ENCODE data around the gene IQGAP2. TPM values are rescaled to one million over a fixed set of nuclear protein-coding genes. Genes with fewer than 3 reads are reported as not detected.
"Not testable (repeated sequence)": the region's sequence is repeated elsewhere in the genome, so short reads cannot be mapped to it uniquely, and the experiment has no call there.

Gene IQGAP2
- total RNA-seq, 1 experiment from 2014 or later: 0.59 TPM

GRCh38 chr5:76677849-76678472 is 274.9 kb downstream of the IQGAP2 start:
- ChIA-PET CTCF (no interaction called here), POLR2A (interaction anchor here (0.7 kb wide), 1 partner anchor 1287 kb away, joined by 4 read pairs; no protein-coding TSS in a partner anchor)
- H3K4me1 ChIP-seq (ENCODE audit: control insufficient read depth, insufficient read depth, low read length): no peaks in the 10 kb centered on the region
- no peaks in the 10 kb centered on the region for H3K9me3 ChIP-seq (ENCODE audit: control insufficient read depth, insufficient read depth, low read depth, low read length)
- no peaks in the 10 kb centered on the region for H3K27me3 ChIP-seq (ENCODE audit: control insufficient read depth, insufficient read depth, low read length)
- H3K27ac ChIP-seq (ENCODE audit: low read length): no peak overlapping the region
- intact Hi-C loops (cut with micrococcal nuclease; ENCODE audit: unreplicated experiment): no loop called here
- ATAC-seq (no peak), DNase-seq (ENCODE audit: low read depth, low spot score) (no peak)
- in situ Hi-C loops (cut with HindIII; ENCODE audit: low pct_unique_long_range_greater_than_20kb, low sequenced_read_pairs): no loop called here
- no peak for TF ChIP-seq POLR2AphosphoS5 (IDR thresholded peaks at IDR 0.05; ENCODE audit: low read depth, low read length)
- no peak for TF ChIP-seq REST (IDR thresholded peaks at IDR 0.05; ENCODE audit: insufficient read depth in 1 of 2, low read depth in 2 of 2, low read length in 1 of 2)
- no peak for TF ChIP-seq SIN3A (IDR thresholded peaks at IDR 0.05; ENCODE audit: borderline replicate concordance, insufficient read depth, low read depth, low read length)
- TF ChIP-seq TCF7L2 (IDR thresholded peaks at IDR 0.05; ENCODE audit: low read depth, low read length): no peak
- TF ChIP-seq, protein P1, sequence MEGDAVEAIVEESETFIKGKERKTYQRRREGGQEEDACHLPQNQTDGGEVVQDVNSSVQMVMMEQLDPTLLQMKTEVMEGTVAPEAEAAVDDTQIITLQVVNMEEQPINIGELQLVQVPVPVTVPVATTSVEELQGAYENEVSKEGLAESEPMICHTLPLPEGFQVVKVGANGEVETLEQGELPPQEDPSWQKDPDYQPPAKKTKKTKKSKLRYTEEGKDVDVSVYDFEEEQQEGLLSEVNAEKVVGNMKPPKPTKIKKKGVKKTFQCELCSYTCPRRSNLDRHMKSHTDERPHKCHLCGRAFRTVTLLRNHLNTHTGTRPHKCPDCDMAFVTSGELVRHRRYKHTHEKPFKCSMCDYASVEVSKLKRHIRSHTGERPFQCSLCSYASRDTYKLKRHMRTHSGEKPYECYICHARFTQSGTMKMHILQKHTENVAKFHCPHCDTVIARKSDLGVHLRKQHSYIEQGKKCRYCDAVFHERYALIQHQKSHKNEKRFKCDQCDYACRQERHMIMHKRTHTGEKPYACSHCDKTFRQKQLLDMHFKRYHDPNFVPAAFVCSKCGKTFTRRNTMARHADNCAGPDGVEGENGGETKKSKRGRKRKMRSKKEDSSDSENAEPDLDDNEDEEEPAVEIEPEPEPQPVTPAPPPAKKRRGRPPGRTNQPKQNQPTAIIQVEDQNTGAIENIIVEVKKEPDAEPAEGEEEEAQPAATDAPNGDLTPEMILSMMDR (IDR thresholded peaks at IDR 0.05): no peak
- H3K4me3 ChIP-seq (ENCODE audit: low read depth in 2 of 2, low read length in 2 of 2): no peak overlapping the region
- no TSS peak for BruUV-seq (replicated peaks)
- no peaks in the 10 kb centered on the region for H3K36me3 ChIP-seq (ENCODE audit: control insufficient read depth, insufficient read depth, low read length)

- no peaks in the 10 kb centered on the region for H3K4me1 ChIP-seq (ENCODE audit: control insufficient read depth, insufficient read depth, low read length)
- H3K27ac ChIP-seq (ENCODE audit: low read length): no peak overlapping the region
- H3K36me3 ChIP-seq (ENCODE audit: control insufficient read depth, insufficient read depth, low read length): no peaks in the 10 kb centered on the region
- no peak overlapping the region for H3K4me3 ChIP-seq (ENCODE audit: low read depth in 2 of 2, low read length in 2 of 2)
- no peaks in the 10 kb centered on the region for H3K9me3 ChIP-seq (ENCODE audit: control insufficient read depth, insufficient read depth, low read depth, low read length)
- DNase-seq (ENCODE audit: low read depth, low spot score): no peak
- ChIA-PET CTCF (no interaction called here), POLR2A (no interaction called here)
- intact Hi-C loops (cut with micrococcal nuclease; ENCODE audit: unreplicated experiment) (no loop called here), in situ Hi-C loops (cut with HindIII; ENCODE audit: low pct_unique_long_range_greater_than_20kb, low sequenced_read_pairs) (no loop called here)
- TF ChIP-seq SIN3A (IDR thresholded peaks at IDR 0.05; ENCODE audit: borderline replicate concordance, insufficient read depth, low read depth, low read length) (no peak), POLR2AphosphoS5 (IDR thresholded peaks at IDR 0.05; ENCODE audit: low read depth, low read length) (no peak), REST (IDR thresholded peaks at IDR 0.05; ENCODE audit: insufficient read depth in 1 of 2, low read depth in 2 of 2, low read length in 1 of 2) (no peak), TCF7L2 (IDR thresholded peaks at IDR 0.05; ENCODE audit: low read depth, low read length) (no peak)
- TF ChIP-seq, protein P1 (IDR thresholded peaks at IDR 0.05): no peak
- no TSS peak for BruUV-seq (replicated peaks)
- no peak for ATAC-seq
- no peaks in the 10 kb centered on the region for H3K27me3 ChIP-seq (ENCODE audit: control insufficient read depth, insufficient read depth, low read length)
Measured at GRCh38 chr5:76679231-76679630, 276.1 kb downstream of the IQGAP2 start.

GRCh38 chr5:76680826-76681225 is 277.7 kb downstream of the IQGAP2 start:
- BruUV-seq (replicated peaks); H3K27me3 ChIP-seq (ENCODE audit: control insufficient read depth, insufficient read depth, low read length); H3K9me3 ChIP-seq (ENCODE audit: control insufficient read depth, insufficient read depth, low read depth, low read length); H3K4me3 ChIP-seq (ENCODE audit: low read depth in 2 of 2, low read length in 2 of 2); H3K4me1 ChIP-seq (ENCODE audit: control insufficient read depth, insufficient read depth, low read length); H3K36me3 ChIP-seq (ENCODE audit: control insufficient read depth, insufficient read depth, low read length); DNase-seq (ENCODE audit: low read depth, low spot score); H3K27ac ChIP-seq (ENCODE audit: low read length); POLR2A ChIA-PET; in situ Hi-C loops (cut with HindIII; ENCODE audit: low pct_unique_long_range_greater_than_20kb, low sequenced_read_pairs); intact Hi-C loops (cut with micrococcal nuclease; ENCODE audit: unreplicated experiment); ATAC-seq: not testable (repeated sequence)
- CTCF ChIA-PET: interaction anchor here (0.7 kb wide), 1 partner anchor 8 kb away, joined by 13 read pairs; no protein-coding TSS in a partner anchor
